Neural progenitor cell (in vitro differentiated cells): ENCODE measurements around the gene C1QA. TPM values are rescaled to one million over a fixed set of nuclear protein-coding genes. Genes with fewer than 3 reads are reported as not detected.

Experiments used
- DNase-seq: peaks from one replicate; pipeline ENCODE4 v3.0.0-alpha.2; 2016; ENCODE audit warnings: low spot score
- H2AFZ ChIP-seq: fragments of 200-600 bp; sonication (generic); replicated peaks from 2 replicates; pipeline ENCODE4 v1.6.1; 2016; ENCODE audit warnings: antibody characterized with exemption
- H3F3A ChIP-seq: fragments of 200-600 bp; sonication (generic); 2 replicates; pipeline ENCODE4 v1.6.1; 2016; ENCODE audit warnings: antibody characterized with exemption, low read depth
- H3K27ac ChIP-seq: fragments of 200-600 bp; sonication (generic); 2 replicates; pipeline ENCODE4 v1.5.1; 2016; ENCODE audit warnings: mild to moderate bottlenecking
- H3K27me3 ChIP-seq: fragments of 200-600 bp; sonication (generic); 2 replicates; pipeline ENCODE4 v1.6.1; 2016; ENCODE audit warnings: mild to moderate bottlenecking, moderate library complexity
- H3K36me3 ChIP-seq: fragments of 200-600 bp; sonication (generic); 2 replicates; pipeline ENCODE4 v1.5.1; 2016
- H3K4me1 ChIP-seq: fragments of 200-600 bp; sonication (generic); 2 replicates; pipeline ENCODE4 v1.6.1; 2016; ENCODE audit warnings: mixed run types
- H3K4me2 ChIP-seq: fragments of 200-600 bp; sonication (generic); 2 replicates; pipeline ENCODE4 v1.6.1; 2016
- H3K4me3 ChIP-seq: fragments of 200-600 bp; sonication (generic); 2 replicates; pipeline ENCODE4 v1.5.1; 2016
- H3K79me2 ChIP-seq: fragments of 200-600 bp; sonication (generic); 2 replicates; pipeline ENCODE4 v1.6.1; 2016; ENCODE audit warnings: low read depth
- H3K9ac ChIP-seq: fragments of 200-600 bp; sonication (generic); 2 replicates; pipeline ENCODE4 v1.6.1; 2016
- H3K9me3 ChIP-seq: fragments of 200-600 bp; sonication (generic); 2 replicates; pipeline ENCODE4 v1.5.1; 2016; ENCODE audit warnings: low read depth
- H4K20me1 ChIP-seq: fragments of 200-600 bp; sonication (generic); 2 replicates; pipeline ENCODE4 v1.6.1; 2016; ENCODE audit warnings: low read depth
- H3K27ac Mint-ChIP-seq: 3 replicates; pipeline ENCODE4 v1.8.0; 2021; ENCODE audit warnings: mixed read lengths
- H3K27me3 Mint-ChIP-seq: 2 replicates; pipeline ENCODE4 v1.8.0; 2022; ENCODE audit warnings: low read depth, mild to moderate bottlenecking, inconsistent platforms, moderate library complexity, mixed read lengths; ENCODE audit not compliant: insufficient read depth
- H3K36me3 Mint-ChIP-seq: 3 replicates; pipeline ENCODE4 v1.8.0; 2021; ENCODE audit warnings: mixed read lengths
- H3K4me1 Mint-ChIP-seq: 3 replicates; pipeline ENCODE4 v1.8.0; 2021; ENCODE audit warnings: mixed read lengths
- H3K4me3 Mint-ChIP-seq: 3 replicates; pipeline ENCODE4 v1.8.0; 2021; ENCODE audit warnings: mild to moderate bottlenecking, moderate library complexity, mixed read lengths
- H3K9me3 Mint-ChIP-seq: 3 replicates; pipeline ENCODE4 v1.8.0; 2020; ENCODE audit warnings: mixed read lengths
- EZH2 ChIP-seq: fragments of 200-600 bp; sonication (generic); IDR thresholded peaks from 2 replicates; pipeline ENCODE4 v1.6.1; 2017; ENCODE audit warnings: antibody characterized with exemption, mild to moderate bottlenecking, moderate library complexity
- EZH2phosphoT487 ChIP-seq: fragments of 200-600 bp; sonication (generic); IDR thresholded peaks from 2 replicates; pipeline ENCODE4 v1.6.1; 2017; ENCODE audit warnings: antibody characterized with exemption
- total RNA-seq: library from RNA; depleted of rRNA; stranded (reverse); fragments of >200 nt; gene quantifications from 2 replicates; pipeline ENCODE4 v1.2.3, GENCODE V29; 2015; ENCODE audit warnings: low replicate concordance
- TF ChIP-seq, protein P1 (sequence below): fragments of 200-600 bp; sonication (generic); IDR thresholded peaks from 2 replicates; pipeline ENCODE4 v1.5.1; 2017; ENCODE audit warnings: antibody characterized with exemption, mild to moderate bottlenecking

Gene C1QA
- total RNA-seq, 1 donor from 2014 or later = not detected

DNA sequence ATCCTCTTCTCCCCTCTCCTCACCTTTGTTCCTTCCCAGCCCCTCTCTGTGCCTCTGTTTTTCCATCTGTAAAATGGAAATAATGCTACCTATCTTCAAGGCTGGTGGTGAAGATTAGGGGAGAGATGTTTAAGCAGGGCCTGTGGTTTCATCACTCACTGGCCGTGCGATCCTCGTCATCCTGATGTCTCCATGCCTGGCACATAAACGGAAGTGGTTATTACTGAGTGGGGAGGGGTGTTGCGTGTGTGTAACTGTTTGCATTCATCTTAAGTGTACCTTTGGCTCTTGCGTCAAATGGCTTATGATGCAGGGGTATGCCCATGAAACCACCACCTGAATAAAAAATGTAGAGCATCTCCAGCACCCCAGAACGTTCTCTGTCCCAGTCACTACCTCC, 17.2 kb upstream of the C1QA start:
- TF ChIP-seq EZH2 (no peak), EZH2phosphoT487 (no peak)
- H3K4me2 ChIP-seq = no peak overlapping the region
- Mint-ChIP-seq H3K27ac (no peak overlapping the region), H3K4me1 (peaks cover 2% of the 10 kb centered on the region), H3K36me3 (no peaks in the 10 kb centered on the region), H3K9me3 (no peaks in the 10 kb centered on the region), H3K27me3 (peaks cover 35% of the 10 kb centered on the region), H3K4me3 (no peak overlapping the region)
- H3K27ac ChIP-seq = no peak overlapping the region
- no peaks in the 10 kb centered on the region for H3K79me2 ChIP-seq
- no peaks in the 10 kb centered on the region for H3K4me1 ChIP-seq
- no peak for DNase-seq
- H2AFZ ChIP-seq = no peak overlapping the region
- no peak overlapping the region for H3K4me3 ChIP-seq
- no peak overlapping the region for H3K9ac ChIP-seq
- H3K9me3 ChIP-seq = no peaks in the 10 kb centered on the region
- H3K27me3 ChIP-seq = peaks cover 16% of the 10 kb centered on the region
- no peaks in the 10 kb centered on the region for H3K36me3 ChIP-seq
- H4K20me1 ChIP-seq = peaks cover 6% of the 10 kb centered on the region
- H3F3A ChIP-seq = no peaks in the 10 kb centered on the region

DNA sequence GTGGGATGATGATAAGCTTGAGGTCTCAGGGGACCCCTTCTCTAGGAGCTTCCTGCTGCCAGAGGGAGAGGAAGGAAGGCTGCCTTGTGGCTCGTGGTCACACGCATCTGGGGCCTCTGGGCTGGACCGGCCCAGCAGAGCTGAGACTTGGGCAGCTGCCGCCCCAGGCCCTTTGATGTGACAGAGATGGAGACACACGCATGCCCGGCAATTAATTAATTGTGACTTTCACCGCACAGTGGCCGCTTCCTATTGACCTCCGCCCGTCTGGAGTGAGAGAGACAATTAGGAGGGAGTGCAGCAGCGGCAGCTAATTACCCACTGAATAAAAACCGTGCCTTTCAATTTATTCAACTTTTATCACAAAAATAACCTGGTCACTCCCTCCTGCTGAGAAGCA, 16.6 kb upstream of the C1QA start:
- no peaks in the 10 kb centered on the region for H3K9me3 Mint-ChIP-seq
- DNase-seq = no peak
- H3K4me3 Mint-ChIP-seq = no peak overlapping the region
- Histone ChIP-seq H3K9ac (no peak overlapping the region), H3F3A (no peaks in the 10 kb centered on the region), H3K4me2 (no peak overlapping the region), H3K36me3 (no peaks in the 10 kb centered on the region), H2AFZ (no peak overlapping the region), H3K4me3 (no peak overlapping the region), H4K20me1 (peaks cover 6% of the 10 kb centered on the region), H3K4me1 (no peaks in the 10 kb centered on the region), H3K9me3 (no peaks in the 10 kb centered on the region), H3K27ac (no peak overlapping the region), H3K27me3 (peaks cover 10% of the 10 kb centered on the region), H3K79me2 (no peaks in the 10 kb centered on the region)
- H3K36me3 Mint-ChIP-seq = no peaks in the 10 kb centered on the region
- peaks cover 30% of the 10 kb centered on the region for H3K27me3 Mint-ChIP-seq
- H3K4me1 Mint-ChIP-seq = peaks cover 2% of the 10 kb centered on the region
- TF ChIP-seq, protein P1, sequence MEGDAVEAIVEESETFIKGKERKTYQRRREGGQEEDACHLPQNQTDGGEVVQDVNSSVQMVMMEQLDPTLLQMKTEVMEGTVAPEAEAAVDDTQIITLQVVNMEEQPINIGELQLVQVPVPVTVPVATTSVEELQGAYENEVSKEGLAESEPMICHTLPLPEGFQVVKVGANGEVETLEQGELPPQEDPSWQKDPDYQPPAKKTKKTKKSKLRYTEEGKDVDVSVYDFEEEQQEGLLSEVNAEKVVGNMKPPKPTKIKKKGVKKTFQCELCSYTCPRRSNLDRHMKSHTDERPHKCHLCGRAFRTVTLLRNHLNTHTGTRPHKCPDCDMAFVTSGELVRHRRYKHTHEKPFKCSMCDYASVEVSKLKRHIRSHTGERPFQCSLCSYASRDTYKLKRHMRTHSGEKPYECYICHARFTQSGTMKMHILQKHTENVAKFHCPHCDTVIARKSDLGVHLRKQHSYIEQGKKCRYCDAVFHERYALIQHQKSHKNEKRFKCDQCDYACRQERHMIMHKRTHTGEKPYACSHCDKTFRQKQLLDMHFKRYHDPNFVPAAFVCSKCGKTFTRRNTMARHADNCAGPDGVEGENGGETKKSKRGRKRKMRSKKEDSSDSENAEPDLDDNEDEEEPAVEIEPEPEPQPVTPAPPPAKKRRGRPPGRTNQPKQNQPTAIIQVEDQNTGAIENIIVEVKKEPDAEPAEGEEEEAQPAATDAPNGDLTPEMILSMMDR = no peak
- no peak for TF ChIP-seq EZH2phosphoT487
- no peak for TF ChIP-seq EZH2
- H3K27ac Mint-ChIP-seq = no peak overlapping the region

DNA sequence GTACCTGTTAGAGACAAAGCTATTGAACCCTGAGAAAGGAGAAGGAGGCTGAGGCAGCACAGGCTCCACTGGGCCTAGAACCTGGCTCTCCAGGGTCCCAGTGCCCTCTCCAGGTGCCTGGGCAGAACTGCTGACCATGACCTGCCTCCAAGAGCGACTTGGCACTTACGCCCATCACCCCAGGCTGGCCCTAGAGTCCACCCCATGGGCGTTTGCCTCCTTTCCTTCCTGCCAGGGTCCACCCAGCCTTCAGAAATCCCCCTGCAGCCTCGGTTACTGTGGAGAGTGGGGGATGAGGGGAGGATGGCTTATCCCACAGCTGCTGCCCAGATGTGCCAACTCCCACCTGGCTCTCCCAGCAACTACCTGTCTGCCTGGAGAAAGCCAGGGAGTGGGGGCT, 14.7 kb upstream of the C1QA start:
- Histone ChIP-seq H2AFZ (no peak overlapping the region), H3K27ac (no peak overlapping the region), H3K4me1 (peaks cover 4% of the 10 kb centered on the region), H3K36me3 (no peaks in the 10 kb centered on the region), H3K27me3 (peaks cover 4% of the 10 kb centered on the region), H3F3A (peaks cover 5% of the 10 kb centered on the region), H3K79me2 (no peaks in the 10 kb centered on the region), H4K20me1 (peaks cover 25% of the 10 kb centered on the region), H3K4me2 (no peak overlapping the region), H3K9ac (no peak overlapping the region), H3K4me3 (no peak overlapping the region), H3K9me3 (no peaks in the 10 kb centered on the region)
- DNase-seq = no peak
- H3K4me1 Mint-ChIP-seq = peaks cover 2% of the 10 kb centered on the region
- H3K27ac Mint-ChIP-seq = no peak overlapping the region
- H3K27me3 Mint-ChIP-seq = peaks cover 32% of the 10 kb centered on the region
- no peak overlapping the region for H3K4me3 Mint-ChIP-seq
- no peaks in the 10 kb centered on the region for H3K36me3 Mint-ChIP-seq
- H3K9me3 Mint-ChIP-seq = no peaks in the 10 kb centered on the region
- no peak for TF ChIP-seq EZH2phosphoT487
- no peak for TF ChIP-seq EZH2
- TF ChIP-seq, protein P1 = no peak

DNA sequence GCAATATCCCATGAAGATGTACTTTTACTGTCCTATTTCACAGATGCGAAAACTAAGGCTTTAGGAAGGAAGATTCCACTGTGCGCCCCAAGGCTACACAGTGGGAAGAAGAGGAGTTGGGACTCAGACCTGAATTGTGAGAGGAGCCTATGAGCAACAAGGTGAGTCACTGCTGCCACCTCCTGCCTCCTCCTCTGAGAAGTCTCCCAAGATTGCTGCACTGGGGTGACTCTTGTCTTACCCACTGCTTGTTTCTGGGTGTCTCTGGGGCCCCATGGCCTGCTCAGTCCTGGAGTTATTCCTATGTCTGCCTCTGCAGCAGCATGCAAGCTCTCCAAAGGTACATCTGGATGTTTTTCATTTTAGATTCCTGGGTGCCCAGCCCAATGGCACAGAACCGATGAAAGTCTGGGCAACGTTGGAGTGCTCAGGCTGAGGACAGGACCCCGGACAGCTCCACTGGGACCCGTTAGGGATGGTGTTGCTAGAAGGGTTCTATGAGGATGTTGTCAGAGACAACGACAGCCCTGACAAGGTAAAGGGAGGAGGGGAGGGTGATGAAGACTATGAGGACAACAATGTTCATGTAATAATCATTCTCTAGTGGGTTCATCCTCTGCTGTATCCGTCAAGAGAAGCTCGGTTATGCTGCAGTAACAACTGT, 11.0 kb upstream of the C1QA start:
- no peaks in the 10 kb centered on the region for H3K9me3 ChIP-seq
- H3K27ac Mint-ChIP-seq = no peak overlapping the region
- H4K20me1 ChIP-seq = peaks cover 26% of the 10 kb centered on the region
- H3K4me1 ChIP-seq = peaks cover 17% of the 10 kb centered on the region
- TF ChIP-seq EZH2 (no peak), EZH2phosphoT487 (no peak)
- TF ChIP-seq, protein P1 = no peak
- no peaks in the 10 kb centered on the region for H3K79me2 ChIP-seq
- DNase-seq = peak; percentile 76
- H3K27me3 ChIP-seq = peaks cover 4% of the 10 kb centered on the region
- no peak overlapping the region for H3K4me3 ChIP-seq
- peaks cover 3% of the 10 kb centered on the region for H3K9me3 Mint-ChIP-seq
- H3K27me3 Mint-ChIP-seq = peaks cover 37% of the 10 kb centered on the region
- H3K4me1 Mint-ChIP-seq = peaks cover 11% of the 10 kb centered on the region
- no peaks in the 10 kb centered on the region for H3K36me3 ChIP-seq
- H3F3A ChIP-seq = peaks cover 13% of the 10 kb centered on the region
- H3K36me3 Mint-ChIP-seq = no peaks in the 10 kb centered on the region
- no peak overlapping the region for H3K4me2 ChIP-seq
- no peak overlapping the region for H2AFZ ChIP-seq
- H3K27ac ChIP-seq = no peak overlapping the region
- H3K4me3 Mint-ChIP-seq = no peak overlapping the region
- no peak overlapping the region for H3K9ac ChIP-seq
